Measurements from ENCODE around the gene STAMBPL1. TPM values are rescaled to one million over a fixed set of nuclear protein-coding genes. Genes with fewer than 3 reads are reported as not detected.

Gene STAMBPL1
- total and polyA plus RNA-seq, 4 donors = 8.4 to 23.9 (median 10.3) TPM

DNA sequence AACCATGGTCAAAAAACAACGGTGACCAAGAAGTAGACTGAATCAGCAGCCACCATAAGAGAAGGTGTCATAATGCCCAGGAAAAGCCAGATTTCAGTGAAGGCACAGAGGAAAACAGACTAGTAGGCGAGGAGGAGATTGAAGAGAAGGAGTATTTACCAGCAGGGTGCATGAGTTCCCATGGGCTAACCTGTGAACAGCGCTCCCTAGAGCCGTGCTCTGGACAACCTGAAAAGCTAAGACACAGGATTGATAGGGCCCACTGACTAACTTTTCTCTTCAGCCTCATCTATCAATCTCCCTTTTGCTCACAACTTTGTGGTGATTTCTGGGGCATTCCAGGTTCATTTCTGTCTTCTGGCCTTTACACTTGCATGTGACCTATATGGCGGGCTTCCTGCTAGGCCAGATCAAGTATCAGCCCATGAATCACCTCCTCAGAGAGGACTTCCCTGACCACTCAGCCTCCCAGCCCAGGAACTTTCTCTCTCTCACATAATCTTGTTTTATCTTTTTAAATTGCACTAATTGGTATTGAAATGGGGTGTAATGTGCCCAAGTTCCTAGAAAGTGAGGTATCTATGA lies 41.2 kb upstream of the STAMBPL1 start:
- Histone ChIP-seq H3K4me1 (ENCODE audit: control insufficient read depth, insufficient read depth, low read length) (no peaks in the 10 kb centered on the region), H3K27me3 (ENCODE audit: control insufficient read depth, insufficient read depth, low read length) (no peaks in the 10 kb centered on the region), H3K27ac (ENCODE audit: low read depth, low read length) (no peak overlapping the region), H3K36me3 (ENCODE audit: control insufficient read depth, insufficient read depth, low read length) (no peaks in the 10 kb centered on the region), H3K4me3 (ENCODE audit: low read depth, low read length) (no peak overlapping the region), H3K9me3 (ENCODE audit: control insufficient read depth, insufficient read depth, low read length) (no peaks in the 10 kb centered on the region)
- 98% methylated on average over 3 of the region's 5 CpGs for WGBS (ENCODE audit: insufficient coverage)
- no peak for DNase-seq (ENCODE audit: low read depth in 4 of 6, low spot score in 6 of 6)

DNA sequence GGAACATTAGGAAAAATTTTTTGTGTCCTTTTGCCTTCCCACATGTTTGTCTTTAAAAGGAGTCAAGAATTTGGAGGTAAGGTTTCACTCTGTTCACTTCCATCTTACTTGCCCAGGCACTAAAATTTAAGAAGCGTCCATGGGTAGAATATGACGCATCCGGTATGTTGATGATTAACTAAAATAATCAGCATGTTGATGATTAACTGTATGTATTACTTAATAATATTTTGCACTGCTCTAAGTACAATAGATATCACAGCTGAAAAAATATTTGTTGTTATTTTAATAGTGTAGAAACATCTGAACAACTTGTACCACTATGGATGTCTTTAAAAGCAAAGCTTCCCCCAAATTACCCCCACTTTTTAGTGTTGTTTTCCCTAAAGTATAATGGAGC lies 39.9 kb upstream of the STAMBPL1 start:
- Histone ChIP-seq H3K9me3 (ENCODE audit: control insufficient read depth, insufficient read depth, low read length) (no peaks in the 10 kb centered on the region), H3K4me1 (ENCODE audit: control insufficient read depth, insufficient read depth, low read length) (no peaks in the 10 kb centered on the region)
- WGBS (ENCODE audit: insufficient coverage) = no CpG with 5 or more reads among the region's 3 CpGs

DNA sequence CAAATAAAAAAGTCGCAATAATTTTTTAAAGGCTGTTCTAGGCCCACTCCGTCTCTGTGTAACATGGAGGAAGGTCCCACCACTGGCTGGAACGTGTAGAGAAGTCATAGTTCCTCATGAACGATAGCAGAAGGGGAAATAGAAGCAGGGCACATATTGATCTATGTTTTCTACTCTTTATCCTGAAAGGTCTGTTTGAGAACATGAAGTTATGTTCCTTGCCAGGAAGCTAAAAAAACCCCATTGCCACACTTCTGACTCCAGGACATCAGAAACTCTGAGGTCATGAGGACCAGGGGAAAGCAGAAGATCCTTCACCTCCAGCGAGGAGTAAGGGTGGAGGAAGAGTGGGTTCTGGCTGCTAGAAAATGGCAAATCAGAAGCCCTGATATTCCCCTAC lies 39.2 kb upstream of the STAMBPL1 start:
- no peak for DNase-seq (ENCODE audit: low read depth in 4 of 6, low spot score in 6 of 6)
- no peak overlapping the region for H3K27ac ChIP-seq (ENCODE audit: low read depth, low read length)
- no peaks in the 10 kb centered on the region for H3K36me3 ChIP-seq (ENCODE audit: control insufficient read depth, insufficient read depth, low read length)
- no CpG with 5 or more reads among the region's 5 CpGs for WGBS (ENCODE audit: insufficient coverage)
- no peaks in the 10 kb centered on the region for H3K4me1 ChIP-seq (ENCODE audit: control insufficient read depth, insufficient read depth, low read length)
- no peaks in the 10 kb centered on the region for H3K9me3 ChIP-seq (ENCODE audit: control insufficient read depth, insufficient read depth, low read length)
- no peaks in the 10 kb centered on the region for H3K27me3 ChIP-seq (ENCODE audit: control insufficient read depth, insufficient read depth, low read length)
- no peak overlapping the region for H3K4me3 ChIP-seq (ENCODE audit: low read depth, low read length)

More for the DNA sequence above, 39.9 kb upstream of the STAMBPL1 start:
- H3K27ac ChIP-seq (ENCODE audit: low read depth, low read length) = no peak overlapping the region
- H3K36me3 ChIP-seq (ENCODE audit: control insufficient read depth, insufficient read depth, low read length) = no peaks in the 10 kb centered on the region
- no peaks in the 10 kb centered on the region for H3K27me3 ChIP-seq (ENCODE audit: control insufficient read depth, insufficient read depth, low read length)
- no peak overlapping the region for H3K4me3 ChIP-seq (ENCODE audit: low read depth, low read length)
- DNase-seq (ENCODE audit: low read depth in 4 of 6, low spot score in 6 of 6) = no peak

DNA sequence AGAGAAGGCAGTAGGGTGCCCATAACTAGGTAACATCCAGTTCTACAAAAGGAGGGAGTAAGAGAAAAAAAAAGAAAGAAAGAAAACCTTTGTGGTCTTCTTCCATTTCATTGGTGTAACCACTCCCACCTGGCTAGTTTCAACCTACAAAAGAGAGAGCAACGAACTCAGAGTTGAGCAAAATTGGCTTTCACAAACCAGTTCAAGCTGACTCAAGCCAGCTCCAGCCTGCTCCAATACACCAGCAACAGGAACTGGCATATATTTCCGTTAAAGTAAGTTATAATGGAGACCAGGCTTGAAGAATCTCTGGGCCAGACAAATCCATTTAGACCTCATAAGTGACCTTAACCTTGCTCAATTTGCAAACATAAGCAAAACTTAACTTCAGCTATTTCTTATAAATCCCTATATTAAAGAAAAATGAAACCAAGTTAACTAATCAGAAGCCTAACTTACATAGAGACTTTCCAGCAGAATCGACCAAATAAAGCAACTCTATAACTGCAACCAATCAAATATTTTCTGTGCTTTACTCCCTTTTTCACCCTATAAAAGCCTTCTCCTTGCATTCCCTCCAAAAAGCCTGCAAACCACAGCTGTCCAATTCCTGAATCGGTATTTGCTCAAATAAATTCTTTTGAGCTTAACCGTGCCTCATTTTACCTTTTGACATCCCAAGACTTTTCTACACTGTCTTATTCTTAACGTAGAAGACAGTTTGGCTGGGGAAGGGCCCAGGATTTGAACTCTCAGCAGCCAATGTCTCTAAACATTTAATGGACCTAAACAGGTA lies 38.5 kb upstream of the STAMBPL1 start:
- Histone ChIP-seq H3K36me3 (ENCODE audit: control insufficient read depth, insufficient read depth, low read length) (no peaks in the 10 kb centered on the region), H3K27ac (ENCODE audit: low read depth, low read length) (no peak overlapping the region), H3K4me3 (ENCODE audit: low read depth, low read length) (no peak overlapping the region)

DNA sequence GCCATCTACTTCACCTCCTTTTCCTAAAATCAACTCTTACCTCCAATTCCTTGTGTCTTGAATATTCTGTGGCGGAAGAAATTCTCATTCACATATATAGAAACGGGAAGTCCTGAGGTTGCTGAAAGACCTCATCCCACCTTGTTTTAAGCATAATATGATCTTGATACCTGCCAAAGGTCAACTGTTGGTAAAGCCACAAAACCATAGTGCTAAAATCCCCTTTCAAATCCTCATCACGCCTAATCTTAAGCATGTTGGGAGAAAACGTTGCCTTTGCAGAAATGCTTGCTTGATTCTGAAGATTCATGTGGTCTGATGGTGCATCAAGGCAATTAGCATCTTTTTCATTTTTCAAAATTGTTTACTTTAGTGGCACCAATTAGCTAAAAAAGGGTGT lies 36.9 kb upstream of the STAMBPL1 start:
- no peaks in the 10 kb centered on the region for H3K36me3 ChIP-seq (ENCODE audit: control insufficient read depth, insufficient read depth, low read length)
- no peak overlapping the region for H3K27ac ChIP-seq (ENCODE audit: low read depth, low read length)
- no CpG with 5 or more reads among the region's 4 CpGs for WGBS (ENCODE audit: insufficient coverage)
- no peak overlapping the region for H3K4me3 ChIP-seq (ENCODE audit: low read depth, low read length)
- H3K4me1 ChIP-seq (ENCODE audit: control insufficient read depth, insufficient read depth, low read length) = no peaks in the 10 kb centered on the region
- DNase-seq (ENCODE audit: low read depth in 4 of 6, low spot score in 6 of 6) = no peak
- H3K9me3 ChIP-seq (ENCODE audit: control insufficient read depth, insufficient read depth, low read length) = no peaks in the 10 kb centered on the region
- H3K27me3 ChIP-seq (ENCODE audit: control insufficient read depth, insufficient read depth, low read length) = no peaks in the 10 kb centered on the region

More for the DNA sequence above, 38.5 kb upstream of the STAMBPL1 start:
- no peaks in the 10 kb centered on the region for H3K4me1 ChIP-seq (ENCODE audit: control insufficient read depth, insufficient read depth, low read length)
- no peaks in the 10 kb centered on the region for H3K9me3 ChIP-seq (ENCODE audit: control insufficient read depth, insufficient read depth, low read length)
- no peaks in the 10 kb centered on the region for H3K27me3 ChIP-seq (ENCODE audit: control insufficient read depth, insufficient read depth, low read length)
- DNase-seq (ENCODE audit: low read depth in 4 of 6, low spot score in 6 of 6) = no peak
- 92% methylated on average over 2 of the region's 6 CpGs for WGBS (ENCODE audit: insufficient coverage)

DNA sequence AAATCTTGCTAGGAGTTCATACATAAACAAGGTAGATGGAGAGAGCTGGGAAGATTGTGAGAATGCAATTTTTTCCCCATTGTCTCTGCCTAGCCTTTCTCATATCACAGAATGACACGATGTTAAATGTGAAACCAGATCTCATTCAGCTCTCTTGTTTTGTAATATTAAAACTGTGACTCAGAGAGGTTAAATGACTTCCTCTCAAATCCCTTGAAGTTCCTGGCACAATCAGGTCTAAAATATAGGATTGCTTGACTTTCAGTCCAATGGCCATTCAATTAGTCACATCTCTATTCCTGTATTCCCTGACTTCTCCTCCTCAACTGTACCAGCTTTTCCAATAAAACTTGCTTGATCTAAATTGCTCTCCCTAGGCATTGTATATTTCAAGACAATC lies 31.5 kb upstream of the STAMBPL1 start:
- H3K36me3 ChIP-seq (ENCODE audit: control insufficient read depth, insufficient read depth, low read length) = no peaks in the 10 kb centered on the region
- no peak overlapping the region for H3K27ac ChIP-seq (ENCODE audit: low read depth, low read length)
- no peak overlapping the region for H3K4me3 ChIP-seq (ENCODE audit: low read depth, low read length)
- H3K4me1 ChIP-seq (ENCODE audit: control insufficient read depth, insufficient read depth, low read length) = no peaks in the 10 kb centered on the region
- DNase-seq (ENCODE audit: low read depth in 4 of 6, low spot score in 6 of 6) = no peak
- no peaks in the 10 kb centered on the region for H3K9me3 ChIP-seq (ENCODE audit: control insufficient read depth, insufficient read depth, low read length)
- no CpG with 5 or more reads among the region's 1 CpG for WGBS (ENCODE audit: insufficient coverage)
- no peaks in the 10 kb centered on the region for H3K27me3 ChIP-seq (ENCODE audit: control insufficient read depth, insufficient read depth, low read length)

DNA sequence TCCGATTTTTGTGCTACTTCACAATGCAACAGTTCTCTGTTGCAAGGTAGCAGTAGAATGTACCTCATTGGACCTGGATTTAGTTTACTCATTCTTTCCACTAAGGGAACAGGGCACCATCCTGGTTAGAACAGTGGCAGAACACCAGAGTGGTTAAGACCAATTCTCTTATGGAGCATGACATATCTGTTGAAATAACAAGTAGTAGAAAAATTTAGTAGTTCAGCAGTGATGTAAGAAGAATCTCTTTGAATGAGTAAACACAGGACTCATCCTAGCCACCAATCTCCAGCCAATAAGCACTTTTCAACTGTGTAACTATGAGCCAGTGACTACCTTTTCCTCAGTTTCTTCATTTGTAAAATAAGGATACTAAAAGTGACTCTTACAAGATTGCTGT lies 30.8 kb upstream of the STAMBPL1 start:
- Histone ChIP-seq H3K27ac (ENCODE audit: low read depth, low read length) (no peak overlapping the region), H3K4me3 (ENCODE audit: low read depth, low read length) (no peak overlapping the region), H3K4me1 (ENCODE audit: control insufficient read depth, insufficient read depth, low read length) (no peaks in the 10 kb centered on the region), H3K36me3 (ENCODE audit: control insufficient read depth, insufficient read depth, low read length) (no peaks in the 10 kb centered on the region), H3K27me3 (ENCODE audit: control insufficient read depth, insufficient read depth, low read length) (no peaks in the 10 kb centered on the region), H3K9me3 (ENCODE audit: control insufficient read depth, insufficient read depth, low read length) (no peaks in the 10 kb centered on the region)
- whole genome bisulfite sequencing (ENCODE audit: insufficient coverage) = no CpG with 5 or more reads among the region's 1 CpG
- DNase-seq (ENCODE audit: low read depth in 4 of 6, low spot score in 6 of 6) = no peak

DNA sequence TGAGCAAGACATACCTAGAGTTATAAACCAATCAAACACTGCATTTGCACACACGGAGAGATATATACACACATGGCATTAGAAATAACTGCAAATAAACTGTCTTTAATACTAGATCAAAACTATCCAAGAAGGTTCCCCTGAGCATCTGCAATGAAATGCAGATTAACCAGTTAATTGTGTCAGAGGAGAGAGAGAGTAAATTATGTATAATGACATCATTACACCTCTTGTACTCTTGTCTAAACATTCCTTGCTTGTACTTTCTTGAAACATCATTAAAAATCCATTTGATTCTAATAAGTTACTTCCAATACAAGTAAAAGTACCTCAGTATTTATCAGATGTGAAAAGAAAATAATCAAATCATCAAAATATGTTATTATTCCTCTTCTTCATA lies 29.3 kb upstream of the STAMBPL1 start:
- no peaks in the 10 kb centered on the region for H3K4me1 ChIP-seq (ENCODE audit: control insufficient read depth, insufficient read depth, low read length)
- no peaks in the 10 kb centered on the region for H3K36me3 ChIP-seq (ENCODE audit: control insufficient read depth, insufficient read depth, low read length)
- no peak for DNase-seq (ENCODE audit: low read depth in 4 of 6, low spot score in 6 of 6)
- H3K27me3 ChIP-seq (ENCODE audit: control insufficient read depth, insufficient read depth, low read length) = no peaks in the 10 kb centered on the region
- H3K4me3 ChIP-seq (ENCODE audit: low read depth, low read length) = no peak overlapping the region
- no peaks in the 10 kb centered on the region for H3K9me3 ChIP-seq (ENCODE audit: control insufficient read depth, insufficient read depth, low read length)
- H3K27ac ChIP-seq (ENCODE audit: low read depth, low read length) = no peak overlapping the region
- no CpG with 5 or more reads among the region's 1 CpG for WGBS (ENCODE audit: insufficient coverage)

DNA sequence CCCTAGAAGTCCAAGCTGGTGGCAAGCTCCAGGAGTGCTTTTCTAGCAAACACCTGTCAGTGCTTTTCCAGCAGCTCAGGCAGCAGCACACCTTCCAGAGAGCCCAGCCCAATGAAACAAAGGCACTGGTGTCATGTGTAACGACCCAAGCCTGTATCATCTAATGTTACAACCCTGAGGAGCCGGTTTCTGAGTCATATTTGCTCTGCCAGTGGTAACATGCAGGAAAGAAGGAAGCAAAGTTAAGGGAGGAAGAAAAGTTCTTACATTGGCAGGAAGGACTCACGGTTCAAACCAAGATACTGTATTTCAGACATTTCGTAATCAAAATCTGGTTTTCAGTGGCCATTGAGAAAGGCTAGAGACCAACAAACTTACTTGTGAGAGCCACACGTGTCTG lies 28.3 kb upstream of the STAMBPL1 start, which contains the start of gene ANKRD22:
Gene ANKRD22, minus strand, starts transcription at position 139 of the 400 bp plus-strand sequence. CDS start 237 bp downstream, outside the sequence.
- Histone ChIP-seq H3K4me3 (ENCODE audit: low read depth, low read length) (no peak within 1 kb of the TSS), H3K36me3 (ENCODE audit: control insufficient read depth, insufficient read depth, low read length) (no peaks in the 10 kb centered on the region), H3K9me3 (ENCODE audit: control insufficient read depth, insufficient read depth, low read length) (no peaks in the 10 kb centered on the region), H3K27me3 (ENCODE audit: control insufficient read depth, insufficient read depth, low read length) (no peaks in the 10 kb centered on the region), H3K27ac (ENCODE audit: low read depth, low read length) (no peak within 1 kb of the TSS), H3K4me1 (ENCODE audit: control insufficient read depth, insufficient read depth, low read length) (no peaks in the 10 kb centered on the region)
- DNase-seq (ENCODE audit: low read depth in 4 of 6, low spot score in 6 of 6) = no peak
- WGBS (ENCODE audit: insufficient coverage) = 82% methylated on average over 4 of the region's 5 CpGs

DNA sequence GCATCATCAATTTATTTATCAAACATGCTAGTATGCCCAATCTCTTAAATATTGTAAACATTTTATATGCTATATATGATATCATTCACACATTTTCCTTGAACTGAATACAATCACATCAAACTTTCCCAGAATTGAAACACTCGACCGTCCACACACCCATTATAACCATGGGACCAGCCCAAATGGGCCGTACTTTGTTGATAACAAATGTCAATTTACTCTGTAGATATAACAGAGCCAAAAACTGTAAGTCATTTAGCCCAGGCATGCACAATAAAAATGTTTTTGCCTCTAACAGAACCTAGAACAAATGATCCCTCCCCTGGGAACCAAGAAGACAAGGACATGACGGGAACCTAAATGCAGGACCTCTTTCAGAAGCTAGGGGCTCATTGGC lies 27.7 kb upstream of the STAMBPL1 start:
- H3K9me3 ChIP-seq (ENCODE audit: control insufficient read depth, insufficient read depth, low read length) = no peaks in the 10 kb centered on the region
- no peak for DNase-seq (ENCODE audit: low read depth in 4 of 6, low spot score in 6 of 6)
- WGBS (ENCODE audit: insufficient coverage) = 100% methylated on average over 1 of the region's 4 CpGs

More for the DNA sequence above, 27.7 kb upstream of the STAMBPL1 start:
- H3K4me3 ChIP-seq (ENCODE audit: low read depth, low read length) = no peak overlapping the region
- H3K27ac ChIP-seq (ENCODE audit: low read depth, low read length) = no peak overlapping the region
- no peaks in the 10 kb centered on the region for H3K36me3 ChIP-seq (ENCODE audit: control insufficient read depth, insufficient read depth, low read length)
- no peaks in the 10 kb centered on the region for H3K4me1 ChIP-seq (ENCODE audit: control insufficient read depth, insufficient read depth, low read length)
- no peaks in the 10 kb centered on the region for H3K27me3 ChIP-seq (ENCODE audit: control insufficient read depth, insufficient read depth, low read length)

Measured in spinal cord (tissue), 10 donors.